Kidney (tissue), 14 donors: Measurements from ENCODE around the gene FIBCD1. TPM values are rescaled to one million over a fixed set of nuclear protein-coding genes. Genes with fewer than 3 reads are reported as not detected.

ENCODE experiments used
- DNase-seq, 5 donors: peaks; one replicate each; pipeline ENCODE4 v3.0.0-alpha.2; 2013 to 2020
- FAIRE-seq: peaks from 2 replicates; lab custom pipeline; 2012; peaks lifted over from hg19 to GRCh38; lab: Jason Lieb, UNC
- H3K27ac ChIP-seq, 2 donors: one replicate each; pipeline ENCODE4 v1.7.0; 2013; ENCODE audit warnings: low read depth in 2 of 2, low read length in 2 of 2, inconsistent platforms in 1 of 2
- H3K27me3 ChIP-seq: one replicate; pipeline ENCODE4 v1.7.1; 2013; ENCODE audit warnings: low read length, inconsistent platforms; ENCODE audit not compliant: control insufficient read depth, insufficient read depth
- H3K36me3 ChIP-seq, 3 donors: one replicate each; pipeline versions ENCODE4 v1.7.0 to v1.7.1; 2013; ENCODE audit warnings: low read length in 3 of 3, control low read depth in 1 of 3, inconsistent platforms in 1 of 3; ENCODE audit not compliant: insufficient read depth in 3 of 3, control insufficient read depth in 2 of 3
- H3K4me1 ChIP-seq, 3 donors: one replicate each; pipeline versions ENCODE4 v1.7.0 to v1.7.1; 2013; ENCODE audit warnings: low read length in 3 of 3, inconsistent platforms in 1 of 3, low read depth in 1 of 3; ENCODE audit not compliant: control insufficient read depth in 2 of 3, insufficient read depth in 2 of 3
- H3K4me3 ChIP-seq, 3 donors: one replicate each; pipeline versions ENCODE4 v1.7.0 to v1.8.1; 2013; ENCODE audit warnings: low read length in 3 of 3, control low read depth in 1 of 3, inconsistent platforms in 1 of 3
- H3K9ac ChIP-seq, 3 donors: one replicate each; pipeline versions ENCODE4 v1.7.0 to v1.7.1; 2013; ENCODE audit warnings: low read length in 3 of 3, control low read depth in 1 of 3, inconsistent platforms in 1 of 3
- H3K9me3 ChIP-seq, 3 donors: one replicate each; pipeline versions ENCODE4 v1.7.0 to v1.7.1; 2013; ENCODE audit warnings: low read length in 3 of 3, control low read depth in 1 of 3, inconsistent platforms in 1 of 3; ENCODE audit not compliant: control insufficient read depth in 2 of 3, insufficient read depth in 1 of 3
- intact Hi-C: fragments of 100-400 bp; cut with DNase I; formaldehyde crosslinking; loops from one replicate; pipeline ENCODE4 v1.11.1; 2022
- polyA plus RNA-seq: library from polyadenylated mRNA; stranded (reverse); fragments of 350-450 nt; fragmentation: Illumina TruSeq; extraction: RNeasy Lipid Tissue Mini Kit (QIAGEN cat#74804); gene quantifications from one replicate; pipeline ENCODE4 v1.2.3, GENCODE V29; 2014; ENCODE audit warnings: low read depth, low replicate concordance; ENCODE audit not compliant: insufficient read depth
- total RNA-seq: library from RNA; stranded (reverse); fragmentation: NEBNext Ultra II Directional; extraction: Animal tissue kit (Norgen Biotek cat#: 25700); gene quantifications from one replicate; pipeline ENCODE4 v1.2.1, GENCODE V29; 2021
- TF ChIP-seq, protein P1 (sequence below): IDR thresholded peaks from 3 replicates; pipeline ENCODE4 v1.5.1; 2012; ENCODE audit warnings: mild to moderate bottlenecking, moderate library complexity, borderline replicate concordance; ENCODE audit not compliant: insufficient read depth; ENCODE audit errors: extremely low read depth
- donor health status: control.
- donor health status: control.
- donor health status: control.
- donor health status: control.
- donor health status: control.
- donor health status: DM: yes; HTN: yes; CAD: no.
- donor health status: Normal renal cell carcinoma (clear cell type).

FIBCD1 gene
- total and polyA plus RNA-seq, 2 donors from 2014 or later: 0.25 TPM; not detected in 1

DNA sequence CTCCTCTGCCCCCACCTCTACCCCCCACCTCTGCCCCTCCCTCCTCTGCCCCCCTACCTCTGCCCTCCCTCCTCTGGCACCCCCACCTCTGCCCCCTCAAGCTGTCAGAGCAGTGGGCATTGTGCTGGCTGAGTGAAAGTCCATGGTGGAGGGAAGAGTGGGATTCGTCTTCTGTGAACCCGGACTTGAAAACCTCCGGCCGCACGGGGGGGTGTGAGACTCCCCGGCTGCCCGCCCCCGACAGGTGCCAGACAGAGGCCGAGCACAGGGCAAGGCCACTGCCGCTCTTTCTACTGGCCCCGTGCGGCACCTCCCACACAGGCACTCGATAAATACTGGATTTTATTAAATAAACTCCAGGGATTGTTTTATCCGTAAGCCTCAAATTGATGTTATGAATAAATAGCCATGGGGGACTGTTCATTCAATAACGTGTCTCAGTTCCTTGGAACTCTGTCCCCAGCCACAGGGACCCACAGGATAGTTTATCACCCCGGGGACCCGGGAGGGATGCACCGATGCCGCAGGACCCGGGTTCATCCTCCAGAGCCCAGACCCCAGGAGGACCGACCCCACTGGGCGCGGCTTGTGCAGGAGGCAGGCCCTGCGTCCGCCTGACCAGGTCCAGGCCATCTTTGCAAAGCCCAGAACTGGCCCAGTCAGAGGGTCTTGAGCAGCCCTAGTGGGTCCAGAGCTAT is 39.8 kb downstream of the FIBCD1 start:
- Histone ChIP-seq H3K4me1 (no peaks in the 10 kb centered on the region), H3K9me3 (no peaks in the 10 kb centered on the region), H3K4me3 (no peak overlapping the region), H3K36me3 (no peaks in the 10 kb centered on the region), H3K9ac (no peak overlapping the region), H3K27ac (no peak overlapping the region), H3K27me3 (no peaks in the 10 kb centered on the region)
- DNase-seq: no peak
- intact Hi-C loops: no loop called here
- FAIRE-seq: no peak
- TF ChIP-seq, protein P1, sequence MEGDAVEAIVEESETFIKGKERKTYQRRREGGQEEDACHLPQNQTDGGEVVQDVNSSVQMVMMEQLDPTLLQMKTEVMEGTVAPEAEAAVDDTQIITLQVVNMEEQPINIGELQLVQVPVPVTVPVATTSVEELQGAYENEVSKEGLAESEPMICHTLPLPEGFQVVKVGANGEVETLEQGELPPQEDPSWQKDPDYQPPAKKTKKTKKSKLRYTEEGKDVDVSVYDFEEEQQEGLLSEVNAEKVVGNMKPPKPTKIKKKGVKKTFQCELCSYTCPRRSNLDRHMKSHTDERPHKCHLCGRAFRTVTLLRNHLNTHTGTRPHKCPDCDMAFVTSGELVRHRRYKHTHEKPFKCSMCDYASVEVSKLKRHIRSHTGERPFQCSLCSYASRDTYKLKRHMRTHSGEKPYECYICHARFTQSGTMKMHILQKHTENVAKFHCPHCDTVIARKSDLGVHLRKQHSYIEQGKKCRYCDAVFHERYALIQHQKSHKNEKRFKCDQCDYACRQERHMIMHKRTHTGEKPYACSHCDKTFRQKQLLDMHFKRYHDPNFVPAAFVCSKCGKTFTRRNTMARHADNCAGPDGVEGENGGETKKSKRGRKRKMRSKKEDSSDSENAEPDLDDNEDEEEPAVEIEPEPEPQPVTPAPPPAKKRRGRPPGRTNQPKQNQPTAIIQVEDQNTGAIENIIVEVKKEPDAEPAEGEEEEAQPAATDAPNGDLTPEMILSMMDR: no peak

DNA sequence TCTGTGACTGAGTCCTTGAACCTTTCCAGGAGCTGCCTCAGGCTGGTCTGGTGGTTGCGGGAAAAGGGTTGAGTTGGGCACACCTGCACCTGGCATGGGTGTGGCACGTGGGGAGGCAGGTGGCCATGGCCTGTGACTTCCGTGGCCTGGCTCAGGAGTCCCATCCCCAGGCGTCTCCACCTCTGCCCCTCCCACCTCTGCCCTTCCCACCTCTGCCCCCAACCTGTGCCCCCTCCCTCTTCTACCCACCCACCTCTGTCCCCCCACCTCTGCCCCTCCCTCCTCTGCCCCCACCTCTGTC is 40.5 kb downstream of the FIBCD1 start:
- Histone ChIP-seq H3K36me3 (no peaks in the 10 kb centered on the region), H3K4me1 (no peaks in the 10 kb centered on the region), H3K4me3 (no peak overlapping the region), H3K27ac (no peak overlapping the region), H3K27me3 (no peaks in the 10 kb centered on the region), H3K9me3 (no peaks in the 10 kb centered on the region), H3K9ac (no peak overlapping the region)
- TF ChIP-seq, protein P1: no peak
- intact Hi-C loops: no loop called here
- FAIRE-seq (no peak), DNase-seq (no peak)

DNA sequence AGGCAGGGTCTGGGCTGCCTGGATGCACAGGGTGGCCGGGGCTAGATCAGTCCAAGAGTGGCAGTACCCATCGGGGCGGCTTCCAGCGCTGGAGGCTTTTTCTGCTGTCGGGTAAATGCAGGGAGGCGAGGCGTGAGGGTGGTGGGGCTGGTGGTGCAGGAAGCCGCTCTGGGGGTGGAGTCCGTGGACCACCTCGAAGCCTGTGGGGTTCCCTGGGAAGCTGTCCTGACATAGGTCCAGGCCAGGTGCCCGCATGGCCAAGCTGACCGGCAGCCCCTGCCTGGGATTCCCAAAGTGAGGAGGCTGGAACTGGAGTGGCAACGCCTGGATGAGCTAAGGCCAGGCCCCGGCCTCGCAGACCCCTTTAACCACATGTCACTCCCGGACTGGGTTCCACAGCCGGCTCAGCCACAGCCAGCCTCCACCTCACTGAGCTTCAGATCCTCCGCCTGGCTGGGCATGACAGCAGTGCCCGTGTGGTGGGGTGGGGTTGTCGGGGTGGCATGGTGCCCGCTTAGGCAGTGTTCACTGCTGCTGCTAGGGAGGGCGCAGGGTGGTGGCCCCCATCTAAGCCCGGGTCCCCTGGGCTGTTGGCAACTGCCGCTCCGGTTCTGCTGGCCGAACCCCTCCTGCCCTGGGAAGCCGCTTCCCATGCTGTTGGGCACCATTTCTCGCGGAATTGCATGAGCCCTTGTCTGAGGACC is 41.0 kb downstream of the FIBCD1 start:
- Histone ChIP-seq H3K36me3 (no peaks in the 10 kb centered on the region), H3K27me3 (no peaks in the 10 kb centered on the region), H3K9ac (no peak overlapping the region), H3K27ac (no peak overlapping the region), H3K9me3 (no peaks in the 10 kb centered on the region), H3K4me3 (no peak overlapping the region), H3K4me1 (no peaks in the 10 kb centered on the region)
- intact Hi-C loops: no loop called here
- FAIRE-seq (no peak), DNase-seq (no peak)
- TF ChIP-seq, protein P1: no peak
